GM18861 (cell line): Measurements from ENCODE around the gene C1QTNF9.
"Not testable (repeated sequence)": the region's sequence is repeated elsewhere in the genome, so short reads cannot be mapped to it uniquely, and the experiment has no call there.

ENCODE experiments used
- ATAC-seq: cut with Tn5 transposase; IDR thresholded peaks from one replicate; pipeline ENCODE4 v1.9.1; 2021; ENCODE audit not compliant: unreplicated experiment

C1QTNF9 gene, protein sequence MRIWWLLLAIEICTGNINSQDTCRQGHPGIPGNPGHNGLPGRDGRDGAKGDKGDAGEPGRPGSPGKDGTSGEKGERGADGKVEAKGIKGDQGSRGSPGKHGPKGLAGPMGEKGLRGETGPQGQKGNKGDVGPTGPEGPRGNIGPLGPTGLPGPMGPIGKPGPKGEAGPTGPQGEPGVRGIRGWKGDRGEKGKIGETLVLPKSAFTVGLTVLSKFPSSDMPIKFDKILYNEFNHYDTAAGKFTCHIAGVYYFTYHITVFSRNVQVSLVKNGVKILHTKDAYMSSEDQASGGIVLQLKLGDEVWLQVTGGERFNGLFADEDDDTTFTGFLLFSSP

DNA sequence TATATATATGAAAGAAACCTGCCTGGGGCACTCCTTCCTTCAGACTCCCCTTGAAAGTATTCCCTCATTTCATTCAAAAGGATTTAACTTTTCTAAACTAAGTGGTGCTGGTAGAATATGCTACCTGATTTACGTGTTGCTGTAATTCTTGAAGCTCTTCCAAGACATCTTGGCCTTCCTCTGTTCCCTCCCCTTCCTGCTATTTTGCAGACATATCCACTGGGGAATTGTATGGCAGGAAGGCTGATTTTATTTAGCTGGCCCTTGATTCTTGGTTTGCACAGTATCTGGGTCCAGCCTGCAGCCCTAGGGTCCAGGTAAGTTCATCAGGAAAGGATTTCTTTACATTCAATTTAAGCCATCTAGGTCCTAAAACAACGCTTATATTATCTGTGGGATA lies at the start of gene C1QTNF9:
Gene C1QTNF9, plus strand, starts transcription at position 281 of the 400 bp plus-strand sequence. CDS start 6,424 bp downstream, outside the sequence.
- ATAC-seq, result not testable (repeated sequence)

DNA sequence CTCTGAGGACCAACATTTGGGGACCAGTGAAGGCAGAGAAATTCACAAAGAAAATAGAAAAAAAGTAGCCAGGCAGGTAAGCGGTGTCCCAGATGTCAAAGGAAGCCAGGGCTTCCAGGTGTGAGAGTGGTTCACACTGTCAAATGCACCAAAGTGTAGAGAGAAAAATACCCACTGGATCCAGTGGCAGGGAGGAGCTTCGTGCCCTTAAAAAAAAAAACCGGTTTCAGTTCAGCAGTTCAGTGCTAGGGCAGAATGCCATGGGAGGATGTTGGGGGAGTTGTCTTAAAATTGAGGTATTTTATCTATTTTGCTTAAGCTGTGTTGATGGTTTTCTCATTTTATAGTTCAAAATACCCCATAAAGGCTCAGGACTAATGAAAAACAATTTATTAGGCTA lies 47.8 kb upstream of the C1QTNF9 start:
- ATAC-seq, result no peak

DNA sequence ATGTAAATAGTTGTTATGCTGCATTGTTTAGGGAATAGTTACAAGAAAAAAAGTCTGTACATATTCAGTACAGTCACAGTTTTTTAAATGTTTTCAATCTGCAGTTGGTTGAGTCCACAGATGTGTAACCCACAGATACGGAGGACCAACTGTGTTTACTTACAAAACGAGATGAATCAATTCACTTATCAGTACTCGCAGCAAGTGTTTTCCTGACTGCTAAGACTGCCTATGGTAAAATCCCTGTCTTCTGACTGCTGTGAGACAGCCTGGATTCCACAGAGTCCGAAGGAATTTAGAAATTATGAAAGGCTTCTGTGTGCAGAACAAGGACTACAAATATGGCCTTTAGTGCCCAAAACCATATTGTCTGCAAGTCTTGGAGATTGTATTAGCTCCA lies 45.7 kb upstream of the C1QTNF9 start:
- no peak for ATAC-seq

DNA sequence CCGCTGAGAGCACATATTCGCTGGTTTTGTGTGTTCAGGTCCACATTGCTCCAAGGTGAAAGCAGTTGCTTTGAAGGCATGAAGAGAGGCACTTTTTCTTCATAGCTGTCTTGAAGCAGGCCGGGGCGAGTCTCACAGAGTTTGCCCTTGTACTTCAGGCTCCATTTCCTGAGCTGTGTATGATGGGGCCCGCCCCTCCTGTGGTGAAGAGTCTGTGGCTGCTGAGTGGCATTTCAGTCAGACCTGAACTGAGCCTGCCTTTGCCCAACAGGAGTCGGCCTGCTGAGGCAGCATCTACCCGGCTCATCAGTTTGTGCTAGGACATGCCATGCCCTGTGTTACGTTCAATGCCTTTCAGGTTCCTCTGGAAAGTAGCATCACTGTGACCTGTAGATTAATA lies 44.4 kb upstream of the C1QTNF9 start:
- no peak for ATAC-seq

DNA sequence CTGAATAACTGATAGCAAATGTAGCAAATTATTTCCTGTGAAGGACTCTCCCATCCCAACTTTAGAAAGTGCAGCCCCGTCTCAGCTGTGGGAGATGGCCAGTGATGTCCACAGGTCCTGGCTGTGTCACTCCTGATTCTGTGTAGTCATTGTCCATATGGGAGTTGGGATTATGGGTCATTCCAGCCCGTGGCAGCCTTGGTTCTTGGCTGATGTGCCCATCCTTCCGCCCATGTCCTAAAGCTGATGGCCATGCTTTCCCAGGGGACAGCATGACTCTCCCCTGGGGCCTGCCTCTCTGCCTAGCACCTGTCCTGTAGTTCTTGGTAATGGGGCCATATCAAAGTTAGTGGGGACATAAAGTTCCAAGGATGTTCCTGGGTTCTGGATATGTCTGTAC lies 43.9 kb upstream of the C1QTNF9 start:
- no peak for ATAC-seq

DNA sequence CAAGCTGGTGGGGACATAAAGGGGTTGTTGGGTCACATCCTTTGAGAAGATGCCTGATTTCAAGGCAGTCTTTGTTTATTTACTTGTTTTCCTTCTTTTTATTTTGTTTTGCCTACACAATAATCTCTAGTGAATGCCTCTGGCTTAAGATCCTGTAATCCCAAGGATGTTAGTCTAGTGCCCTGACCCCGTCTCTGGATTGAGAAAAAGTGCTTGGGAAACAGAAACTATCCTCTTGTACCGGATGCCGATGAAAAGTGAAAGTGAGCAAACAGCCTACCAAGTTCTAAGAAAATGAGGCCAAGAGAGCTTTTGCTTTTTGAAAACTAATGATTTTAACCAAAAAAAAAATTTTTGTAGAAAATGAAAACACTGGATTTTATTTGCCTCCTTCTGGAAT lies 42.1 kb upstream of the C1QTNF9 start:
- ATAC-seq, result no peak

DNA sequence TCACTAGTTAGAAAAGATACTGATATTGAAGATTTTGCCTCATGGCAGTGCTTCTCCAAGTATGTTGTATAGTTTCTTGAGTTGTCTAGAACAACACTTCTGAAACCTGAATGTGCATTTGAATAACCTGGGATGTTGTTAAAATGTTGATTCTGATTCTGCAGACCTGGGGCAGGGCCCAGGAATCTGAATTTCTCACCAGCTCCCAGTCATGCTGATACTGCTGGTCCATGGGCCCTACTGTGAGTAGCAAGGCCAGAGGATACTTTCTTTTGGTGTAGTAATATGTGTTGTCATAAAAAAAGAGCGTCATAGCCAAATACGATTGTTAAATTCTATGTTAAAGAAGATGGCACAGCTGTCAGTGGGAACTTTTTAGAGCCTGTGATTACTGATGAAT lies 41.6 kb upstream of the C1QTNF9 start:
- no peak for ATAC-seq

DNA sequence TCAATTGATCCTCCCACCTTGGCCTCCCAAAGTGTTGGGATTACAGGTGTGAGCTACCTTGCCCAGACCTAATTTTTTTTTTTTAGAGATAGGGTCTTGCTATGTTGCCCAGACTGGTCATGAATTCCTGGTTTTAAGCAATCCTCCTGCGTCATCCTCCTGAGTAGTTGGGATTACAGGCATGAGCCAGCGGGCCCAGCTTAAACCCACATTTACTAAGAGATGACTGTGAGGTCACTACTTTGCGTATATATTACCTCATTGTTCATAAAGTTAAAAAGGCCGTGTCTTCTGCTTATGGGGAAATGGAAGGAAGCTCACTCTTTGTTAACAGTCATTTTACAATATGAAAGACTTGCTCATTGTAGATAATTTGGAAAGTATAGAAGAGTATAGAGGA lies 39.6 kb upstream of the C1QTNF9 start:
- no peak for ATAC-seq

DNA sequence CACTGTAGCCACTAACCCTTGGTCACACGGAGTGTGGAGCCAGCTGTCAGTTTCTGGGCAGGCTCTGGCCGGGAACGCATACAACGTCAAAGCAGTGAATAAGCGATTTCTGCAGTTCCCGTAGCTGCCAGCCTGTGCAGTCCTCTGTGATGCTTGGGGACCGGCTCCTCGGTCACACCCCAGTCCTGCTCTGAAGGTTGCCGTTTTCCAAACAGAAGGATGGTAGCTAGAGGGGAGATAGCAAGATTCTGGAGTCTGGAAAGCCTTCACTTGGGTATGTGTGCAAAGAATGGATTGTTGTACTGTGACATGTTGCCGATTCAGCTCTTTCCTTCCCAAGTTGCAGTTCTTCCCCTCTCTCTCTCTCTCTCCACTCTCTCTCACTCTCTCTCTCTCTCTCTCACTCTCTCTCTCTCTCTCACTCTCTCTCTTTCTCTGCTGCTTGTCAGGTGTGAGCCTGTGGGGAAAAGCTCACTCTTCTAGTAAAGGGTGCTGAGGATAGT lies 38.7 kb upstream of the C1QTNF9 start:
- ATAC-seq, result peak; percentile 41

DNA sequence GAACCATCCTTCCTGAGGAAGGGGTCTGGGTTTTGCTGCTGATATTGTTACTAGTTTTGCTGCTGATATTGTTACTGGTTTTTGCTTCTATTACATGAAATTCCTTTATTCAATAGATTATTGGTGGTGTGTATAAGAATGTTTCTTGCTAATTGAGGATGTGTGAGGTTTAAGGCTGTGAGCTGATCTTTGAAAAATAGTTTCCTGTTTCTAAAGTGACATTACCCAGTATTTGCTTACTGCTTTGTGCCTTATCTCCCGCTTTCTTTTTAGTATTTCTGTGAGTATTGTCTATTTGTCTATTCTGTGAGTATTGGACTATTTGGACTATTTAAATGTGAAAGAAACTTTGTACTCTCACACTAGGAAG lies 38.2 kb upstream of the C1QTNF9 start:
- ATAC-seq, result no peak

DNA sequence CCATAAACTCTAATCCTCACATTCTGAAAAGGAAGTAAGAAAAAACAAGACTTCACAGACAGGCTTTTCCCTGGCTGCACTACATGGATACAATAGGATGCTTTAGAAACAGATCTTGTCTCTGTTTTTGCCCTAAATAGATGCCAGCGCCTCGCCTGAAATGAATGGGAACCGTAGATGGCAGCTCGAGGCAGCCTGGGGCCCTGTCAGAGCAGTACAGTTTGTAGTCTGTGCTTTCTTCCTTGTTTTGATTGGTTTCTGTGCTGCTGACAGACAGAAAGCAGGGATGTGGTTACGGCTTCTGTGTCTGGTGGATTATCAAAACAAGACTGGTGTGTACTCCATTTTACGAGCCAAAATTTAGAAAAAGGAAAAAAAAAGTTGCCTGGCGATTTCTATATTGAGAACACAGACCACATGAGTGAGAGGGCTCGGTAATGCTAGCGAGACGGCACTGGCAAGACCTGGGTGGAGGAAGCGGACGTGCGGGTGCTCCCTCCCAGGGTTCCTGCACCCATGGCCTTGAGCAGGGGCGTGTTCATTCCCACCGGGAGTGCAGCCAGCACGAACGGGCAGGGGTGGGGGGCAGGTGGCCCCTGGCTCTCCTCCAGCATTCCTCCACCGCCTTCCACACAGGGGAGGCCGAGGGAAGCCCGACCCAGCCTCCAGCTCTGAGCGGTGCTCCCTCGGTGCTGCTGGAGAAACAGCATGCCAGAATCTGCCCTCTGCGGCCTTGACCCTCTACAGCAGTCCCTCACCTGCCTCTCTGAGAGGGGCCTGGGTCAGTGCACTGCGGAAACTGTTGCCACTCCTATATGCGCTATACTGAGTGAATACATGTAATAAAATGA lies 37.6 kb upstream of the C1QTNF9 start:
- peak; percentile 39 for ATAC-seq

DNA sequence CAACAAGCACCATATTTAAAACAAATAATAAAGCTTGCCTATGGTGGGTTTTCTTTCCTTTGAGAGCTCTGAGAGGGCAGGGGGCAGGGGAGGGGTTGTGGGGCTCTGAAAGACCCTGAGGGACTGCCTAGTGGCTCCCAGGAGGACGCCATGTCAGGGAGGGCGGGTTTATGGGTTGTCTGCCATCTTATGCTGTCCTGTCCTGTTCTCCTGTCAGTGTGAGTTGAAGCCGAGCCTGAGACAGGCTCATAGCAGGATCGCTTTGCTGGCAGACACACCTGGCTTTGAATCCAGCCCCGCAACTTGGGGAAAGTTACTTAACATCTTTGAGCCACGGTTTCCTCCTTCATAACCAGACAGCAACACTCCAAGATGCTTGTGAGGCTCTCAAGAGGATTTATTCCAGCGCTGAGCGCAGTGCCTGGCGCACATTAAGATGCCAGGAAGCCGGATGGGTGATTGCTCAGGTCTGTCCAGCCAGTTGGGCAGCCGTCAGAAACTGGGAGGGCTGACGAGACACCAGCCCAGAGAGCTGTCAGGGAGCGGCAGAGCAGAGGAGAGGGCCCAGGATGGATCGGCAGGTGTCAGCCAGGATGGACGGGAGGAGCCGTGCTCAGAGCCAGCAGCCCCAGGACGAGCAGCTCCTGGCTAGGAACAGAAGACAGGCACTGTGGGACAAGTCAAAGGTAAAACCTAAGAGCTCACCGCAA lies 36.8 kb upstream of the C1QTNF9 start:
- ATAC-seq, result no peak

DNA sequence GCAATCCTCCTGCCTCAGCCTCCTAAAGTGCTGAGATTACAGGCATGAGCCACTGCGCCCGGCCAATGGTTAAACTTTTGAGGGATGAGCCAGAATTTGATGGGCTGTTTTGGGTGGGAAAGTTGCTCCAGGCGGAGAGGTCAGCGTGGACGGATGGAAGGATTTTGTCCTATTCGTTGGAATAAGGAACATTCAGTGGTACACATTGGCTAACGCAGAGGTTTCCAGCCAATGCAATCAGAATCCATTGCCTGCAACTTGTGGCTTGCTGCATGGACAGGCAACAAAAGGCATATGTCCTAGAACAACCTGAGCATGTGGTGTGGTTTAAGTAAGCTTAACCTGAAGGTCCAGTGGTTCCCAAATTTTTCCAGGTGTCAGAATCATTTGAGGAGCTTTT lies 35.5 kb upstream of the C1QTNF9 start:
- no peak for ATAC-seq

DNA sequence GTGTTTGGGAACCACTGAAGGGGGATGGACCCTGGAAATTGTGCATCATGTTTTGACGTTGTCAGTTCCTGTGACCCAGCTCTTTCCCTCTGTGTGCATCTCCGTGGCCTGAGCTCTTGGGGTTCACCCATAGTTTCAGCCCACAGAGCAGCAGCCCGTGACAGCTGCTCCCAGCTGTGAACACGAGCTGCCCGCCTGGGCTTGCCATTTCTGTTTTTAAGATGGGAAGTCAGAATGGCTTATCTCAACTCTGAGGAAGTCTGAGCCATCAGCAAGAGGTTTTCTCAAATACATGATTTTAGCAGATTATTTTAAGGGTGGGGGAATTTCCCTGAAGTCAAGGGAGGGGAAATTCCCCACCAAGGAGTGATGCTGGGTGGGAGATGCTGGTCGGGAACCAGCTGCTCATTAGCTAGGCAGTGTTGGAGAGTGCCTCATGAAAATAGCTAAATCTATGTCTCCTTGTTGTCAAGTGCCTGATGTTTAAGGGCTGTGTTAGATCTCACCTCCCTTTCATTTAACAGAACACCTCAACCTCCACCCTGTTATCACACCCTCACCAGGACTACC lies 34.8 kb upstream of the C1QTNF9 start:
- ATAC-seq, result peak; percentile 53

DNA sequence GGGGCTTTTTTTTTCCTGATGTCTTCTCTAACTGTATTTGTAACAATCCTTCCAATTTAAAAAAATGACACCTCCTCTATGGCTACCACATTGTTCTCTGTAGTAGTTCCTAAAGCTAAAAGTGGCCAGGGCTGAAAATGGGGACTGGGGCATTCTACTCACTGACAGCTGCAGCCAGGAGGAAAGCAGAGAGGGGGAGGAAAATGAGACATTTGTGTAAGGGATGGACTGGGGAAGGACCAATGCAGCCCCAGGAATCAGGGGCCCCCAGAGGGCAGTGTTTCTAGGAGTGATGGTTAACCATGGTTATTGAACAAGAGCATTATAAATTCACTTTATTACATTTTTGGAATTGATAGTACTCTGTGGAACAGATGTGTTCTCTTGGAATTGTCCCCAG lies 34.3 kb upstream of the C1QTNF9 start:
- ATAC-seq, result no peak

DNA sequence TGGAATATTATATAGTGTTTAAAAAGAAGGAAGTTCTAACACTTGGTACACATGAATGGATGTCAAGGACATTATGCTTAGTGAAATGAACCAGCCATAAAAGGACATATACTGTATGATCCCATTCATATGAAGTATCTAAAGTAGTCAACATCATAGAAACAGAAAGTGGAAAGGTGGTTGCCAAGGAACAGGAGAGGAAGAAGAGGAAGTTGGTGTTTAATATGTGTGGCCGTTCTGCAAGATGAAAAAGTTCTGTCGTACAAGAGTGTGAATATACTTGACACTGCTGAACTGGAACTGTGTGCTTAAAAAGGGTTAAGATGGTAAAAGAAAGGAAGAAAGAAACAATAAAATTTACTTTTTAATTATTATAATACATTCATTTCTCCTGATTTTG lies 33.1 kb upstream of the C1QTNF9 start:
- ATAC-seq, result no peak

DNA sequence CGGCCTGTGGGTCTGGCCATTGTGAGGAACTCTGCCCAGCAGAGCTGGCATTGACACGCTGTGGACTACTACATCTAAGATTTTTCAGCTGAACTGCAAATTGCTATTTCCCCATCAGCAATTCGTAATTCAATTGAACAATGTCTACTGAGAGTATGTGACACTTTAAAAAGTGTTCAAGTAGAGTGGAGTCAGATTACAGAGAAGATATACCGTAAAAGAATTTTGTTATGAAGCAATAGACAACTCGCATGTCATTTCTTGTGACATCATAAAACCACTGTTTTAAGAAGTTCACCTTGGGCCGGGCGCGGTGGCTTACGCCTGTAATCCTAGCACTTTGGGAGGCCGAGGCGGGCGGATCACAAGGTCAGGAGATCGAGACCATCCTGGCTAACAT lies 32.5 kb upstream of the C1QTNF9 start:
- no peak for ATAC-seq

DNA sequence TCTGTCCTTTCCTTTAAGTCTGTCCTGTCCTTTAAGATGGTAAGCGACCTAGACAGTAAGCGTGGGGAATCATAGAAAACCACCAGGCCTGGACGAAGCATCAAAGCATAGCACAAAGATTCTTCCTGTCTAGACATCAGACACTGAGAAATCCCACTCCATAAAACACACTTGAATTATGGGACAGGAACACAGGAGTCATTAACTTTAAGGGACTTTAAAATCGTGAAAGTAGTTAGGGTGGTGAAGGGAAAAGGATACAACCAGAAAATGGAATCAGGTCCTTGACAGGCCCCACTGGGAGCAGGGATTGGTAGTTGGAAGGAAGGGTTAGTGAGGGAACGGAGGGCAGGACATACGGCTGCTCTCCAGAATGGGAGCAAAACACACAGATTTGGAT lies 31.6 kb upstream of the C1QTNF9 start:
- ATAC-seq, result no peak

DNA sequence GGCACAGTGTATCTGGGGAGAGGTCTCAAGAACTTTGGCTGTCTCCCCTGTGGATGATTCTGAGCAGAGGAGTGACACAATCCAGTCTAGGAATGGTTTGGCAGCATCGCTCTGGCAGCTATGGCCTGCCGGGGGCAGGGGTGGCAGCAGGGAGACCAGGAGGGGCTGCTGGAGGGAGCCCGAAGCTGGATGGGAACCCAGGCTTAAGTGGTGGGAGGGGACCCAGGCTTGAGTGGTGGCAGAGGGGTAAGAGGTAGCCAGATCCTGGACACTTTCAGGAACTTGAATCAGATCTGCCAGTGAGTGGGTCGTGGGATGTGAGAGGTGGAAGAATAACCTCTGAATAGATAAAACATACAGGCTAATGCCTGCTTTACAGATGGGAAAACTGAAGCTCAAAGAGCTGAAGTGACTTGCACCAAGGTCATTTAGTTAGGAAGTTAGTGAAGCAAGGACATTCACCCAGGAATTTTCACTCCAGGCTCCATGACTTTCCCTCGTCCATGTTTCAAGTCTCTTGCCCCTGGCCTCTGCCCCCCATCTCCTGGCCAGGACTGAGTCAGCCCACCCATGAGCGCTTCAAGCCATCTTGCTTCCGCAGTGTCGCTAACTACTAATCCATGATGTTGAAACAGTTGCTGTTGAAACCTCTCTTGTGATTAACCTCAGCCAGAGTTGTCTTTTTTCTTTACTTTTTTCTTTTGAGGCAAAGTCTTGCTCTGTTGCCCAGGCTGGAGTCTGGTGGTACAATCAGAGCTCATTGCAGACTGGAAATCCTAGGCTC lies 29.9 kb upstream of the C1QTNF9 start:
- no peak for ATAC-seq

DNA sequence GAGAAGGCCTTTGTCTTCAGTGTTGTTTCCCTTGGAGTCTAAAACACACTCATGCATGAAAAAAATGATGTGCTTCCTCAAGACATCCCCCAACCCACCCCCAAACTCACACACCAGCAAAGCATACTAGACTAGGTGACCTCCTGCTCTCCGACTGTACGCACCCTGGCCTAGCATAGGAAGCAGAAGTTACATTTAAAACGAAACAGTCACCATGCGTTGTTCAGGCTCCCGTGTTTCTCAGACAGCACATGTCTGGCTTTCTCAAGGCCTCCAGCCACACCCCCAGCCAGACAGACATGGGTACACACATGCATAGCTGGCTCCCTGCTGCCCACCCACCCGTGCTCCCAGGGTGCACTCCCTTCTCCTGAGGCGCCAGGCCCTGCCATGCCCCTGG lies 28.7 kb upstream of the C1QTNF9 start:
- no peak for ATAC-seq
